Uterus (tissue), 4 donors: ENCODE results near the gene TAF1. TPM values are rescaled to one million over a fixed set of nuclear protein-coding genes. Genes with fewer than 3 reads are reported as not detected.

Source experiments
- DNase-seq, 2 donors: peaks; one replicate each; pipeline ENCODE4 v3.0.0-alpha.2; 2019 to 2020
- H3K27ac ChIP-seq, 2 donors: fragments of 200-600 bp; sonication (generic); 1 replicate in 1 of 2; 2 replicates in 1 of 2; pipeline ENCODE4 v1.5.1; 2016 to 2018
- H3K27me3 ChIP-seq, 2 donors: fragments of 200-600 bp; sonication (generic); one replicate each; pipeline ENCODE4 v1.5.1; 2018 to 2019; ENCODE audit warnings: control low read depth in 1 of 2
- H3K36me3 ChIP-seq, 2 donors: fragments of 200-600 bp; sonication (generic); one replicate each; pipeline ENCODE4 v1.5.1; 2019; ENCODE audit warnings: control low read depth in 1 of 2
- H3K4me1 ChIP-seq, 2 donors: fragments of 200-600 bp; sonication (generic); one replicate each; pipeline ENCODE4 v1.5.1; 2018 to 2019; ENCODE audit warnings: control low read depth in 1 of 2
- H3K4me3 ChIP-seq, 2 donors: fragments of 200-600 bp; sonication (generic); 1 replicate in 1 of 2; 2 replicates in 1 of 2; pipeline ENCODE4 v1.5.1; 2018 to 2019; ENCODE audit warnings: mild to moderate bottlenecking in 1 of 2
- H3K9me3 ChIP-seq, 2 donors: fragments of 200-600 bp; sonication (generic); one replicate each; pipeline ENCODE4 v1.5.1; 2019; ENCODE audit warnings: control low read depth in 1 of 2
- CTCF ChIP-seq, 4 experiments: fragments of 200-600 bp in 2 of 4; fragments of 450-650 bp in 2 of 4; sonication (generic) in 2 of 4; IDR thresholded peaks; one replicate each; pipeline ENCODE4 v1.5.1; 2016 to 2019; ENCODE audit warnings: antibody characterized with exemption in 4 of 4, mild to moderate bottlenecking in 2 of 4, moderate library complexity in 1 of 4
- POLR2A ChIP-seq, 2 donors: fragments of 450-650 bp; IDR thresholded peaks; one replicate each; pipeline ENCODE4 v1.6.1; 2016; ENCODE audit warnings: antibody characterized with exemption in 2 of 2, mild to moderate bottlenecking in 1 of 2, moderate library complexity in 1 of 2
- intact Hi-C: fragments of 100-400 bp; cut with DNase I; formaldehyde crosslinking; loops from one replicate; pipeline ENCODE4 v1.15.1; 2023; ENCODE audit warnings: low total_unique reads
- total RNA-seq, 4 donors: library from RNA; depleted of rRNA in 3 of 4; stranded (reverse); fragments of >200 nt in 3 of 4; gene quantifications; one replicate each; pipeline versions ENCODE4 v1.1.0 to v1.2.4, GENCODE V29; 2014 to 2023
- donor health status: DM: yes; HTN: yes; CAD: no.

The TAF1 gene
- total RNA-seq, 4 donors from 2014 or later = 66.5 to 171 (median 102) TPM

DNA sequence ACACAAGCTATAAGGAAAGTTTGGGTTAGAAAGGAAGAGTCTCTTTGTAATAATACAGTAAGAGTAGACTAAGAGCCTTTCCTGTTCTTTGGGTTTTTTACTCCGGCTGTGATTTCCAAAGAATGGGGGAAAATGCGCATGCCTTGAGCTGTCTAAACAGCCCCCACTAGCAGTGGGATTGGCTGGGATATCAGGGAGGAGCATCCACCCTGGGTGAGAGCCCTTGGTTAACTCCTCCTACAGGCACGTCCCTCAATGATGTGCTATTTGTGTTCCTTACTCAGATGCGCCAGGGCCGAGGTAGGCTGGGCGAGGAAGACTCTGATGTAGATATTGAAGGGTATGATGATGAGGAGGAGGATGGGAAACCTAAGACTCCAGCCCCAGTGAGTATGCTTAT is 92.7 kb downstream of the TAF1 start:
- no peaks in the 10 kb centered on the region for H3K36me3 ChIP-seq

DNA sequence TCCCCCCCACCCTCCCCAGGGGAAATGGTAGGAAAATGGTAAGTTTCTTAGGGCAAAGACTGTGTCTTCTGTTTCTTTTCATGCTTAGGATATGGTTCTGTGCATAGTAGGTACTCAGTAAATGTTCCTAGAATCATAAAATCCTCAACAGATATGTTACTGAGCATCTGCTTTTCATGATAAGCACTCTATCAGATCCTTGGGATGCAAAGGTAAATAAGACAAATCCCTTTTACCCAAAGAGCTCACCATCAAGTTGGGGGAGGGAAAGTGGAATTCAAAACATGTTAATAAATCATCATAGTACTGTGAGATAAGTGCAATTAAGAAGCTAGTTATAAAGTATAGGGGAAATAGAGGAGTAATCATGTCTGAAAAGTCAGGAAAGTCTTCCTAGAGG is 98.8 kb downstream of the TAF1 start:
- no peak overlapping the region for H3K4me3 ChIP-seq
- H3K27ac ChIP-seq = no peak overlapping the region
- H3K27me3 ChIP-seq = no peaks in the 10 kb centered on the region
- TF ChIP-seq CTCF (IDR thresholded peaks at IDR 0.05) (no peak), POLR2A (IDR thresholded peaks at IDR 0.05) (no peak)
- no peaks in the 10 kb centered on the region for H3K36me3 ChIP-seq
- intact Hi-C loops = no loop called here
- no peaks in the 10 kb centered on the region for H3K4me1 ChIP-seq
- H3K9me3 ChIP-seq = no peaks in the 10 kb centered on the region
- no peak for DNase-seq

More for the DNA sequence above, 92.7 kb downstream of the TAF1 start:
- intact Hi-C loops = no loop called here
- no peak overlapping the region for H3K27ac ChIP-seq
- DNase-seq = no peak
- no peak overlapping the region for H3K4me3 ChIP-seq
- no peaks in the 10 kb centered on the region for H3K27me3 ChIP-seq
- H3K4me1 ChIP-seq = no peaks in the 10 kb centered on the region
- TF ChIP-seq CTCF (IDR thresholded peaks at IDR 0.05) = no peak
- no peak for TF ChIP-seq POLR2A (IDR thresholded peaks at IDR 0.05)
- no peaks in the 10 kb centered on the region for H3K9me3 ChIP-seq

- Histone ChIP-seq H3K36me3 (no peaks in the 10 kb centered on the region), H3K27me3 (no peaks in the 10 kb centered on the region), H3K9me3 (no peaks in the 10 kb centered on the region), H3K4me1 (no peaks in the 10 kb centered on the region), H3K27ac (no peak overlapping the region), H3K4me3 (no peak overlapping the region)
- TF ChIP-seq POLR2A (IDR thresholded peaks at IDR 0.05) (no peak), CTCF (IDR thresholded peaks at IDR 0.05) (no peak)
- intact Hi-C loops = no loop called here
- DNase-seq = no peak
Observed at GRCh38 chrX:71466979-71467523, 100.9 kb downstream of the TAF1 start.

- Histone ChIP-seq H3K9me3 (no peaks in the 10 kb centered on the region), H3K4me1 (no peaks in the 10 kb centered on the region), H3K27ac (no peak overlapping the region), H3K4me3 (no peak overlapping the region), H3K36me3 (no peaks in the 10 kb centered on the region), H3K27me3 (no peaks in the 10 kb centered on the region)
- TF ChIP-seq CTCF (IDR thresholded peaks at IDR 0.05) (no peak), POLR2A (IDR thresholded peaks at IDR 0.05) (no peak)
- intact Hi-C loops = no loop called here
- no peak for DNase-seq
Observed at GRCh38 chrX:71475785-71476540, 109.8 kb downstream of the TAF1 start.

- Histone ChIP-seq H3K27me3 (no peaks in the 10 kb centered on the region), H3K9me3 (no peaks in the 10 kb centered on the region), H3K36me3 (no peaks in the 10 kb centered on the region), H3K27ac (no peak overlapping the region), H3K4me3 (no peak overlapping the region), H3K4me1 (no peaks in the 10 kb centered on the region)
- TF ChIP-seq POLR2A (IDR thresholded peaks at IDR 0.05) = no peak
- TF ChIP-seq CTCF (IDR thresholded peaks at IDR 0.05) = no peak
- DNase-seq = no peak
- intact Hi-C loops = no loop called here
Observed at GRCh38 chrX:71482228-71482958, 116.2 kb downstream of the TAF1 start.
